NCI-H128 (cell line): Measurements from ENCODE around the gene MRPL10.

Experiments
- DNase-seq: peaks from one replicate; lab custom pipeline; 2025; ENCODE audit not compliant: unreplicated experiment; lab: John Stamatoyannopoulos, UW

The MRPL10 gene

GRCh38 chr17:47840001-47840741 is 8.8 kb upstream of the MRPL10 start:
- no peak for DNase-seq

- no peak for DNase-seq
These were observed 7.7 kb upstream of the MRPL10 start for GRCh38 chr17:47839071-47839470.

DNA sequence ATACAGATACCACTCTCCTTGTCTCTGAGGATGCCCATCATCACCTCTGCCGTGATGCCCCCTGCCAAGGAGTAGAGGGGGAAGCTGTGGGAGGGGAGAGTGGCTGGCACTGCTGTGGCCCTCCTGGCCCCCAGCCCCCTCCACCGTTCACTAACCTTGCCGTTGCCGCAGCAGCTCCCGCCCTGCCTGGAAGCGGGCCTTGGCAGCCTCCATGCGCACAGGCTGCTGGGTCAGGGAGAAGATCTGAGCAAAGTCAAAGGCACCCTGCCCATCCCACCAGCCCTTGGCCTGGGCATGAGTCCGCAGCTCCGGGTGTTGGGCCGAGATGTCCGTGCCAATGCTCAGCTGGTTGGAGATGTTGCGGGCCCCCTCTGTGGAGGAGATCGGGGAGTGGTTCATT is 7.3 kb upstream of the MRPL10 start:
- DNase-seq = no peak

DNA sequence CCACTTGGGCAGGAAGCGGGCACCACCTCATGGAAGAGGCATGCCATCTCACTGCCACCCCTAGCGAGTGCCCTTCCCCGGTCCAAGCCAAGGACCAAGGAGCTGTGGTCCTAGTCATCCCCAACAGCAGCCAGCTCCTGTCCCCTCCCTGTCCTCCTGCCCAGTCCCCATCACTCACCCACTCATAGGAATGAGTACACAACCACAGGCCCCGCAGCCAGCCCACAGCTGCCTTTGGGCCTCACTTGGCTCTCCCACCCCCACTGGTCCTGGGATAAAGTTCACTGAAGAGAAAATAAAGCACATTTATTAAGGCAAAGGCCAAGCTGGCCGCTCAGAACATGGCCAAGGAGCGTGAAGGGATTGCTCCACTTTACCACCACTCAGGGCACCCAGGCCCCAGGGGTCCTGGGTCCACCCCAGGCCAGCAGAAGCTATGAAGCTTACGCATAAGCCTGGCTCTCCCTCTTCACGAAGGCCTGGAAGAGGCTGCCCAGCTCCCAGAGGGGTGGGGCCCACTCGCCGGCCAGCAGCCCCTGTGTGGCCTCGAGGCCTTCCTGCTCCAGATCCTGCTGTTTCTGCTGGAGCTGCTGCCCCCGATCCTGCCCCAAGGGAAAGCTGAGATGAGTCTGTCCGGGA is 6.2 kb upstream of the MRPL10 start:
- DNase-seq = no peak

DNA sequence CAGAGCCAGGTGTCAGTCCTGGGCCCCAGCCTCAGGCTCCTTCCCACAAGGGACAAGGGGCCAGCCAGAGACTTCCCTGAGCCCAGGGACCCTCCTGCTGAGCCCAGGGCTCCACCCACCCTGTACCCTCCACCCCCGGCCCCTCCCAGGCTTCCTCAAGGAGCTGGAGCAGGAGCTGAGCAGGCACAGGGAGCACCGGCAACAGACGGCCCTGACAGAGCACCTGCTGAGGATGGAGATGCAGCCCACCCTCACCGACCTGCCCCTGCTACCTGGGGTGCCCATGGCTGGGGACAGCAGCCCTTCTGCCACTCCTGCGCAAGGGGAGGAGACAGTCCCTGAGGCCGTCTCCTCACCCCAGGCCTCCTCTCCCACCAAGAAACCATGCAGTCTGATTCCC is 5.3 kb upstream of the MRPL10 start:
- no peak for DNase-seq

DNA sequence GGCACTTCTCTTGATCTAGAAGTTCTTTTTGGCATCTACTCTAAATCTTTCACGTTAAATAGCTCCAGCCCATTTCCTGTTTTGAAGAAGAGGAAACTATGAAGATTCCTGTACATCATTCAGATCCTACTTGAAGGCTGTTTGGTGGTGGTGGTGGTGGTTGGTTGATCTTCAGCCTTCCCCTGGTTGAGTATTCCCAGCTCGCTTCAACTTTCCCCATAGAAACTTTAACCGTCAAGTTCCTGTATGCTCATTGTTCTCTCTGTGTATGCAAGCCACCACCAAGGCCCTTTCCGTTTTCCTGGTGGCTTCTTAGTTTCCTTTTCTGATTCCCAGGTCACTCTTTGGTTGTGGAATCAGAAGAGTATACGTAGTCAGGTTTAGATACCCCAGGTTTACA is 3.4 kb upstream of the MRPL10 start:
- no peak for DNase-seq

GRCh38 chr17:47831934-47832327 is 590 bp upstream of the MRPL10 start:
- no peak for DNase-seq

DNA sequence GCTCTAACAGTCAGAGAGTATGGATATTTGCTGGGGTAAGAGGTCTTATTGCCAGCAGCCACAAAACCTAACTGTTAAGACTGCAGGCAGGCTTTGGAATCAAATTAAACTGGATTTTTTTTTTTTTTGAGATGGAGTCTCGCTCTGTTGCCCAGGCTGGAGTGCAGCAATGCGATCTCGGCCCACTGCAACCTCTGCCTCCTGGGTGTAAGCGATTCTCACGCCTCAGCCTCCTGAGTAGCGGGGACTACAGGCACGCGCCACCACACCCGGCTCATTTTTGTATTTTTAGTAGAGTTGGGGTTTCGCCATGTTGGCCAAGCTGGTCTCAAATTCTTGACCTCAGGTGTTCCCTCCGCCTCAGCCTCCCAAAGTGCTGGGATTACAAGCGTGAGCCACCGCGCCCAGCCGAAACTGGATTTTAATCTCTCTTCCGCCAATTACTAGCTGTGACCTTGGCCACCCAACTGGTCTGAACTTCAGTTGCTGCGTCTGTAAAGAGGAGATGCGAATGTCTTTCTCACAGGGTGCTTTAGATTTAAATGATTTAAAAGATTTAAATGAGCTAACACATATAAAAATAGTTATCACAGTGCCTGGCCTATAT is 842 bp downstream of the MRPL10 start:
- DNase-seq = no peak

- DNase-seq = no peak
These were observed 1.5 kb downstream of the MRPL10 start for GRCh38 chr17:47829870-47830269.

- DNase-seq = no peak
These were observed 7.8 kb downstream of the MRPL10 start for GRCh38 chr17:47823519-47823918.

DNA sequence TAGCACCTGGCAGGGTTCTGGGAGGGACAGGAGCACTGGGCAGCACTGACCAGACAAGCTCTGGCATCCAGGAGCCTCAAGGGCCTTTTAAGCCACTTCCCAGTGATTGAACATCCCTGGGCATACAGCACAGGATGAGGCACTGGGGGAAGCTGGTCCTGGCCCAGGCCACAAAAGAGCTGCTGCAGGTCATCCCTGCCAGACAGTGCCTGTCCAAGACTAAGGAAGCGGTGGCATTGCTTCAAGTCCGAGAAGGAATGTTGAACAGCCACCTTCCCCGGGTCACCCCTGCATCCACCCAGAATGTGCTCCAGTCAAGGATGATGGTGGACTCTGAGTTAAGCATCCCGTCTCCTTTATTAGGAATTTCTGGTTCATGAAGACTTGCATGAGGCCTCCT is 8.6 kb downstream of the MRPL10 start:
- DNase-seq = no peak

- peak; percentile 58 for DNase-seq
These were observed 9.6 kb downstream of the MRPL10 start, which contains the start of gene OSBPL7 for GRCh38 chr17:47821424-47822391. OSBPL7 (minus strand) TSS chr17:47821794; CDS start chr17:47820278, 1,516 bp downstream.

DNA sequence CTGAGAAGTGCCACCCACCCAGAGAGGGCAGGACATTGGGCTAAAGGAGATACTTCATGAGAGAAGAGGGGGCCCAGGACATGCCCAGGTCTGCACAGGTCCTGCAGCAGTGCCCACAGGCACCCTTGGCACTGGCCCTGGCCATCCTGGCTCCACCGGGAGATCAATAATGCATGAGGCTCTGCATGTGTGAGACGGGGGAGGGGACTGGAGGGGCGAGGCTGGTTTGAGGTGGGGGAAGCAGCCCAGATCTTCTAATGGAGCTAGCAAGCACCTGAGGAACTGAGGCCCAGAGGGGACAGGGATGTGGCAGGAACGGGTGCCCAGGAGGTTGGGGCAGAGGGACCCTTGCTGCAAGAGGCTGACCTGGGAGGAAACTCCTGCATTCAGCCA is 10.3 kb downstream of the MRPL10 start:
- no peak for DNase-seq

GRCh38 chr17:47820033-47820789 is 11.1 kb downstream of the MRPL10 start:
- DNase-seq = no peak

DNA sequence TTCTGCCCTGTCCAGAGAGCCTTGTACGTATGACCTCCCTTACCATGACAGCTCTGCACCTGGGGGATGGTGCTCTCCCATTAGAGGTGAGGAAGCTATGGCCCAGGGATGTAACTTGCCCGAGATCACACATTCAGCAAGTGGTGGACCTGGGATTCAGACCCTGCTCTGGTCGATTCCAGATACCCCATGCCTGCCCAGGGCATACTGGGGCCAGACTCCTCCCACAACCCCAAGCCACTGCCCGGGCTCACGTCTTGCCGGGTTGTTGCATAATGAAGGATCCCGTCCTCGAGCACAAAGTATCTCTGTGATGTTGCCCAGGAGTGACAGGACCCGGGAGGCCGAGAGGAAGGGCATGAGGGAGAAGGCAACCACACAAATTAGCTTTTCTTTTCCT is 11.9 kb downstream of the MRPL10 start:
- no peak for DNase-seq

GRCh38 chr17:47818002-47818695 is 13.2 kb downstream of the MRPL10 start:
- no peak for DNase-seq

GRCh38 chr17:47816947-47817346 is 14.4 kb downstream of the MRPL10 start:
- no peak for DNase-seq

DNA sequence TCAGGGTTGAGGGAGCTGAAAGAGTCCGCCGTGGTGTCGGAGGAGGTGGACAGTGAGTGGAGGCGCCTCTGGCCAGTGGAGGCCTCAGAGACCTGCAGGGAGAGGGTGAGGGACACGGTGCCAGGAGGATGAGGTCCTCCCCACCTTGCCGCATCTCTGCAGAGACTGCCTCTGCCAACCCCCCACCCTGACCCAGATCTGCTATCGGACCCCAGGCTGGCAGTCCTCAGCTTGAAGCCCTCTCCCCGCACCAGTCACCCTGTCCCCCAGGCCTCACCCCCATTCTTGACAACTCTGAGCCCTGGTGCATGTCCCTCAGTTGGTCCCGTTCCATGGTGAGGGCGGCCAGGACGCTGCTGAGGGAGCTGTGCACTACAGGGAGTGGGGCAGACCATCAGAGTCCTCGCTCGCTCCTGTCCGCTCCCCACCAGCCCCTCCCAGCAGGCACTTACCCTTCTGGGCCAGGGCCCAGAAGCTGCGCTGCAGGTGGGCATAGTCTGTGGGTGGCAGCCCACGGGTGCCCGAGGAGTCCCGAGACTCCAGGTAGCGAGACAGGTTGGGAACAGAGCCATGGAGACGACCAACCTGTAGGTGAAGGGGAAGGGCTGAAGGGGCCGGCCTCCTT is 15.1 kb downstream of the MRPL10 start:
- no peak for DNase-seq

- no peak for DNase-seq
These were observed 16.0 kb downstream of the MRPL10 start for GRCh38 chr17:47815106-47815918.
